Spleen (tissue), 11 donors: ENCODE results near the gene NDE1. TPM values are rescaled to one million over a fixed set of nuclear protein-coding genes. Genes with fewer than 3 reads are reported as not detected.
A peak's percentile ranks its signal among the peaks of the same experiment; 100 is the strongest.
"Not testable (repeated sequence)": the region's sequence is repeated elsewhere in the genome, so short reads cannot be mapped to it uniquely, and the experiment has no call there.

Experiments used
- DNase-seq: peaks from one replicate; pipeline ENCODE4 v3.0.0-alpha.2; 2020
- H3K27ac ChIP-seq, 8 donors: fragments of 200-600 bp; sonication (generic) in 7 of 8; 1 replicate in 4 of 8; 2 replicates in 4 of 8; pipeline versions ENCODE4 v1.5.0 to v1.8.0; 2016 to 2021; ENCODE audit warnings: inconsistent platforms in 4 of 8, mild to moderate bottlenecking in 4 of 8, moderate library complexity in 1 of 8
- H3K27me3 ChIP-seq, 7 donors: fragments of 200-600 bp; sonication (generic) in 6 of 7; replicated peaks in 1 of 7; 1 replicate in 4 of 7; 2 replicates in 3 of 7; pipeline versions ENCODE4 v1.5.0 to v1.8.0; 2016 to 2021; ENCODE audit warnings: inconsistent platforms in 3 of 7, mild to moderate bottlenecking in 1 of 7
- H3K36me3 ChIP-seq, 6 donors: fragments of 200-600 bp; sonication (generic) in 5 of 6; 1 replicate in 4 of 6; 2 replicates in 2 of 6; pipeline versions ENCODE4 v1.5.0 to v1.8.0; 2016 to 2021; ENCODE audit warnings: inconsistent platforms in 2 of 6
- H3K4me1 ChIP-seq, 6 donors: fragments of 200-600 bp; sonication (generic) in 5 of 6; 1 replicate in 3 of 6; 2 replicates in 3 of 6; pipeline versions ENCODE4 v1.5.0 to v1.8.0; 2016 to 2021; ENCODE audit warnings: inconsistent platforms in 3 of 6
- H3K4me3 ChIP-seq, 8 donors: fragments of 200-600 bp; sonication (generic) in 7 of 8; 1 replicate in 4 of 8; 2 replicates in 4 of 8; pipeline versions ENCODE4 v1.5.0 to v1.8.0; 2016 to 2021; ENCODE audit warnings: inconsistent platforms in 4 of 8, mild to moderate bottlenecking in 4 of 8, moderate library complexity in 2 of 8
- H3K9me3 ChIP-seq, 8 donors: fragments of 200-600 bp; sonication (generic) in 7 of 8; 1 replicate in 4 of 8; 2 replicates in 4 of 8; pipeline versions ENCODE4 v1.5.0 to v1.8.0; 2016 to 2021; ENCODE audit warnings: inconsistent platforms in 4 of 8
- POLR2A ChIP-seq, 3 donors: fragments of 450-650 bp; IDR thresholded peaks; one replicate each; pipeline ENCODE4 v1.5.1; 2017; ENCODE audit warnings: antibody characterized with exemption in 3 of 3, mild to moderate bottlenecking in 1 of 3
- POLR2AphosphoS5 ChIP-seq, 3 donors: sonication (generic); formaldehyde crosslinking; IDR thresholded peaks; one replicate each; pipeline ENCODE4 v1.5.1; 2017; ENCODE audit warnings: antibody characterized with exemption in 3 of 3
- WGBS, 5 donors: extraction: QIAGEN DNeasy Blood & Tissue Kit in 3 of 5; methylation state at CpG; one replicate each; pipeline versions ENCODE4 v1.1.5 to v1.1.7; 2013 to 2018; 5-methylcytosine and 5-hydroxymethylcytosine counted together
- intact Hi-C: fragments of 100-400 bp; cut with DNase I; formaldehyde crosslinking; loops from one replicate; pipeline ENCODE4 v1.15.0; 2023; ENCODE audit warnings: low total_unique reads
- polyA plus RNA-seq, 3 donors: library from polyadenylated mRNA; stranded (reverse); fragments of 200-250 nt; gene quantifications; one replicate each; pipeline ENCODE4 v1.2.1, GENCODE V29; 2013
- total RNA-seq, 7 donors: library from RNA; depleted of rRNA in 3 of 7; stranded (reverse); fragments of >200 nt in 3 of 7; fragmentation: NEBNext Ultra II Directional in 4 of 7; extraction: Animal tissue kit (Norgen Biotek cat#: 25700) in 4 of 7; gene quantifications; one replicate each; pipeline versions ENCODE4 v1.1.0 to v1.2.1, GENCODE V29; 2016 to 2021
- TF ChIP-seq, protein P1 (sequence below), 11 experiments: fragments of 200-600 bp in 7 of 11; fragments of 450-650 bp in 4 of 11; sonication (generic) in 4 of 11; IDR thresholded peaks in 8 of 11; conservative IDR thresholded peaks in 3 of 11; 1 replicate in 7 of 11; 2 replicates in 4 of 11; pipeline versions ENCODE4 v1.4.0 to v1.8.0; 2016 to 2021; ENCODE audit warnings: antibody characterized with exemption in 11 of 11, inconsistent platforms in 4 of 11, mild to moderate bottlenecking in 1 of 11
- donor health status: healthy with polysubstance abuse.
- donor health status: DM: no; HTN: no; CAD: no; lungs with moderate emphysema.
- donor health status: DM: no; HTN: no; CAD: no.
- donor health status: Bipolar disorder and iron deficiency.
- donor health status: healthy.
- donor health status: DM: no; HTN: no; CAD: no.
- donor health status: DM: yes; HTN: yes; CAD: no.

NDE1 gene
- total and polyA plus RNA-seq, 10 donors, result 8.7 to 69.6 (median 57.5) TPM

DNA sequence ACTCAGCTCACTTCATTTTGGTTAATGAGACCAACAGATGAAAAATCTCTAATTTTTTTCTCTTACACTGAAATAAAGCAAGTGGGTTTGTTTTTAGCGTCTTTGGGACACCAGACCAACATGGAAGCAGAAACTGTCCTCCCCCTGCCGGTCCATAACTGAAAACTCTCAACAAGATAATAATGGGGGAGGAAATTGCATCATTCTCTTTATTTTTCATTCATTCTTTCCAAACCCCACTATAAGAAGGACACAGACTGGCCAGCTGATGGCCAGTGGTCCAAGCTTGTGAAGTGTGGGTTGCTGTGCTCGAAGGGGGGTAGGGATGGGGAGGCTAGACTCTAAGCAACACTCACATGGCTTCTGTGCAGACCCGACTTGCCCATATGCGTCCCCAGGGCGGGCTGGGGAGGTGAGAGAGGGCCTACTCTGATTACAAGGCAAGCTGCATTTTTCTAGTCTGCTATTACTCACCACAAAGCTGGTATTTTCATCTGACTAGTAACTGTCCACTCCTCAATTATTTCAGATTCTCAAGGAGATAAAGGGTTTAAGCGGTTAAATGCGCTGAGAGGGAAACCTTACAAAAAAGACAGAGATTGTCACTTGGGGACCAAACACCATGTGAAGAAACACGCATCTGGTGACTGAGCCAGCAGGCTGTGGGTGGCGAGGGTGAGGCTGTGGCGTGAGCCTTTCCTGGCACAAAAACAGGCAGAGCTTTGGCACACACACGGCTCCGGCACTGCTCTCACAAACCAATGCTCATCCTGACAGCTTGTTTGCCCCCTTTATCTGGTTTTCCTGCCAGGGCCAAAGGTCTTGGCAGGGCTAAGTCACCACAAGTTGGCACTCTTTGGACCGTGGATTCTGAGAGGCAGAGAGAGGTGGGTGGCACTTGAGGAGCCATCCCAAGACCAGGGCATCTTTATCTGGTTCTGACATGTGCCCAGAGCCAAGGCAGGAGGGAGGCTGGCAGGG lies 45.3 kb upstream of the NDE1 start:
- intact Hi-C loops, result no loop called here
- Histone ChIP-seq H3K27me3 (no peaks in the 10 kb centered on the region), H3K4me1 (peaks cover 0 to 23% (median 12%) of the 10 kb centered on the region in 6 donors), H3K27ac (peak overlapping the region in 1 of 8 donors; percentile 49), H3K4me3 (no peak overlapping the region), H3K9me3 (no peaks in the 10 kb centered on the region), H3K36me3 (peaks cover 3 to 100% (median 95%) of the 10 kb centered on the region in 6 donors)
- 86 to 96% (median 88%) methylated on average over 14 of the region's 14 CpGs for WGBS, 5 donors
- TF ChIP-seq POLR2A (IDR thresholded peaks at IDR 0.05), result no peak
- no peak for TF ChIP-seq POLR2AphosphoS5 (IDR thresholded peaks at IDR 0.05)
- TF ChIP-seq, protein P1, sequence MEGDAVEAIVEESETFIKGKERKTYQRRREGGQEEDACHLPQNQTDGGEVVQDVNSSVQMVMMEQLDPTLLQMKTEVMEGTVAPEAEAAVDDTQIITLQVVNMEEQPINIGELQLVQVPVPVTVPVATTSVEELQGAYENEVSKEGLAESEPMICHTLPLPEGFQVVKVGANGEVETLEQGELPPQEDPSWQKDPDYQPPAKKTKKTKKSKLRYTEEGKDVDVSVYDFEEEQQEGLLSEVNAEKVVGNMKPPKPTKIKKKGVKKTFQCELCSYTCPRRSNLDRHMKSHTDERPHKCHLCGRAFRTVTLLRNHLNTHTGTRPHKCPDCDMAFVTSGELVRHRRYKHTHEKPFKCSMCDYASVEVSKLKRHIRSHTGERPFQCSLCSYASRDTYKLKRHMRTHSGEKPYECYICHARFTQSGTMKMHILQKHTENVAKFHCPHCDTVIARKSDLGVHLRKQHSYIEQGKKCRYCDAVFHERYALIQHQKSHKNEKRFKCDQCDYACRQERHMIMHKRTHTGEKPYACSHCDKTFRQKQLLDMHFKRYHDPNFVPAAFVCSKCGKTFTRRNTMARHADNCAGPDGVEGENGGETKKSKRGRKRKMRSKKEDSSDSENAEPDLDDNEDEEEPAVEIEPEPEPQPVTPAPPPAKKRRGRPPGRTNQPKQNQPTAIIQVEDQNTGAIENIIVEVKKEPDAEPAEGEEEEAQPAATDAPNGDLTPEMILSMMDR (IDR thresholded peaks at IDR 0.05 in 8 of 11, conservative IDR thresholded peaks at IDR 0.05 in 3 of 11), result no peak
- DNase-seq, result no peak

DNA sequence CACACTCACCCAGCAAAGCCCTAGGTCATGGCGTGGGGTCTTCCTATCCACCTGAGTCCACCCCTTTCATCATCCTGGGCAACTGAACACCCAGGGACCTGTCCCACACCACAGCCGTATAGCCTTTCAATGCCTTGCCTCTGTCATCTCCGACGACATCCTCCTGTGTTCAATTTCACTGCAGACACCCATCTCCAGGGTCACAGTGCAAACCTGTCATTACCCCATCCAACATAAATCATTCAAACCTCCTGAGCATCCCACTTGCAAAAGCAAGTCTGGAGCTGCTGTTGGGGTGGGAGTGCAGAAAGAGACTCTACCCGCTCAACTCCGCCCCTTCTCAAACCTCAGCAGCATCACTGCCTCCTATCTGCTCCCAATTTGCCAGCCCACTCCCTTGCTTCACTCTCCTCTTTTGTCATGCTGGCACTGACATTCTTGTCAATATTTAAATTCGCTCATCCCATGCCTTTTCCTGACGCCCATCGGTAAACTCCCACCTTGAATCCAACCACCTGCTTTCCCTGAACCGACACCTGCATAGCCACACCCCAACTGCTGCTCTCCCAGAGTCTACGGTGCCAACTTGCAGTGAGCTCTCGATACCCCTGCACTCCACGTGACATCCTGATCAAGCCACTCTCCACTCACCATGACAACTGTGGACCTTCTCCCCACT lies 44.1 kb upstream of the NDE1 start:
- TF ChIP-seq POLR2AphosphoS5 (IDR thresholded peaks at IDR 0.05), result no peak
- TF ChIP-seq, protein P1 (IDR thresholded peaks at IDR 0.05 in 8 of 11, conservative IDR thresholded peaks at IDR 0.05 in 3 of 11), result no peak
- TF ChIP-seq POLR2A (IDR thresholded peaks at IDR 0.05), result no peak
- Histone ChIP-seq H3K4me1 (peaks cover 0 to 23% (median 12%) of the 10 kb centered on the region in 6 donors), H3K4me3 (no peak overlapping the region), H3K9me3 (no peaks in the 10 kb centered on the region), H3K36me3 (peaks cover 3 to 100% (median 95%) of the 10 kb centered on the region in 6 donors), H3K27ac (peak overlapping the region in 3 of 8 donors; percentile 72 to 83 (median 74)), H3K27me3 (no peaks in the 10 kb centered on the region)
- intact Hi-C loops, result no loop called here
- no peak for DNase-seq
- 94 to 98% (median 96%) methylated on average over 13 of the region's 13 CpGs for WGBS, 5 donors

DNA sequence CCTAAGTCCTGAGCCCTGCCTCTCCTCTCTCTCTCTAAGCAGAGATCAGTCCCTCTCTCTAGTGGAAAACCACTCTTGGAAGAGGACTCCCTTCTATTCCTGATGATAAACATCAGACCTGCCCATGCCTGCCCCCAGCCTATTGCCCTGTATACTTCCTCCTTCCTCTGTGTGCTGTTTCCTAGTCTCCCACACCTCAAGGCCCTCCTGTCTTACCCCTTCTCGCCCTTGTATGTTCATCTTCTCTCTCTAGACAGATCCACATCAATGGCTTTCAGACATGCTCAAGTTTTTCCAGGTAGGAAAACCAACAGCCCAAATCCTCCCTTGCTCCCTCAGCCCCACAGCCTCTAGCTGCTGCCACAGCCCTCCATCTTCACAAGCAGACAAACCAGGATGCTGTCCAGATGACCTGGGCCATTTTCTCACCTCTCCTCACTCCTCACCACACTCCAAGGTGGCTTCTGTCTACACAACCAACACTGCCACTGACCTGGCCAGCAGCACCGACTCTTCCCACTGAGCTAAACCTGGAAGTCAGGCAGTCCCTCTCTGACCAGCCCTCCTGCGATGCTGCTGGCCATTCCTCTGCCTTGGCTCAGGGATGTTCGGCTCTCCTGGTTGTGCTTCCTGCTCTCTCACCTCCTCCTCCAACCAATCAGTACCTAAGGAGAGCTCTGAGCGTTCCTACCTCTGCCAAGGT lies 43.4 kb upstream of the NDE1 start:
- Histone ChIP-seq H3K4me3 (no peak overlapping the region), H3K4me1 (peaks cover 0 to 23% (median 12%) of the 10 kb centered on the region in 6 donors), H3K27me3 (no peaks in the 10 kb centered on the region), H3K27ac (peak overlapping the region in 7 of 8 donors; percentile 58 to 83 (median 67)), H3K36me3 (peaks cover 3 to 100% (median 95%) of the 10 kb centered on the region in 6 donors), H3K9me3 (no peaks in the 10 kb centered on the region)
- intact Hi-C loops, result no loop called here
- TF ChIP-seq POLR2AphosphoS5 (IDR thresholded peaks at IDR 0.05) (no peak), POLR2A (IDR thresholded peaks at IDR 0.05) (no peak)
- TF ChIP-seq, protein P1 (IDR thresholded peaks at IDR 0.05 in 8 of 11, conservative IDR thresholded peaks at IDR 0.05 in 3 of 11), result no peak
- DNase-seq, result no peak
- WGBS, 5 donors, result 92 to 98% (median 97%) methylated on average over 5 of the region's 5 CpGs

DNA sequence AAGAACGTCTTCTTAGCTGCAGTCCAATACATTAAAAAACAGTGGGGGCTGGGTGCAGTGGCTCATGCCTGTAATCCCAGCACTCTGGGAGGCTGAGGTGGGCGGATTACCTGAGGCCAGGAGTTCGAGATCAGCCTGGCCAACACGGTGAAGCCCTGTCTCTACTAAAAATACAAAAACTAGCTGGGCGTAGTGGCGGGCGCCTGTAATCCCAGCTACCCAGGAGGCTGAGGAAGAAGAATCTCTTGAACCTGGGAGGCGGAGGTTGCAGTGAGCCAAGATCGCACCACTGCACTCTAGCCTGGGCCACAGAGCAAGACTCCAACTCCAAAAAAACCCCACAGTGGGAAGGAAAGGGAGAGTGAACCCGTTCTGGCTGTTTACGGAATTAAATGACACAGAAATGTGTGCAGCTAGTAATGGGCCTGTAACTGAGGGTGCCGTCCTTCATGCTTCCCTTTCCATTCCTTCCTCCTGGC lies 42.8 kb upstream of the NDE1 start:
- WGBS, 5 donors, result 86 to 90% (median 89%) methylated on average over 12 of the region's 12 CpGs
- intact Hi-C loops, H3K9me3 ChIP-seq, H3K27me3 ChIP-seq, H3K4me3 ChIP-seq, DNase-seq: not testable (repeated sequence)
- Histone ChIP-seq H3K27ac (peak overlapping the region in 7 of 8 donors; percentile 58 to 83 (median 67)), H3K36me3 (peaks cover 3 to 100% (median 96%) of the 10 kb centered on the region in 6 donors), H3K4me1 (peaks cover 0 to 23% (median 12%) of the 10 kb centered on the region in 6 donors)
